ENCODE data around the gene GRID1.

DNA sequence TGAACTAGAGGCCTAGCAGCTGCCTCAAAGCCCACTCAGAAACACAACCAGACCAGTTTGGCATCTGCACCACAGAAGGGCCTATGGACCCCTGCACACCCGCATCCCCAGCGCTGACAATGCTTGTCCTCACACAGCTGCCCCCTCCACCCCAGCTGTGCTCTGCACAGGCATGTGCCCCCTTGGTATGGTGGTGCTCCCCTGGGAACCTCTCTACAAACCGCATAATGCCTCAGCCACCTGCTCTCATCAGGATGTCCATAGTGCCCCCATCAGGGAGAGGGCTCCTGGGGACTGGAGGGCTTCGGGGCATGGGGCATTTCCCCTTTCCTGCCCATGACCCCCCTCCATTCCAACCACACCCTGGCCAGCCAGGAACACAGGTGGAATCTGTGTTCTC lies 347.5 kb downstream of the GRID1 start:
- TF ChIP-seq, protein P1, sequence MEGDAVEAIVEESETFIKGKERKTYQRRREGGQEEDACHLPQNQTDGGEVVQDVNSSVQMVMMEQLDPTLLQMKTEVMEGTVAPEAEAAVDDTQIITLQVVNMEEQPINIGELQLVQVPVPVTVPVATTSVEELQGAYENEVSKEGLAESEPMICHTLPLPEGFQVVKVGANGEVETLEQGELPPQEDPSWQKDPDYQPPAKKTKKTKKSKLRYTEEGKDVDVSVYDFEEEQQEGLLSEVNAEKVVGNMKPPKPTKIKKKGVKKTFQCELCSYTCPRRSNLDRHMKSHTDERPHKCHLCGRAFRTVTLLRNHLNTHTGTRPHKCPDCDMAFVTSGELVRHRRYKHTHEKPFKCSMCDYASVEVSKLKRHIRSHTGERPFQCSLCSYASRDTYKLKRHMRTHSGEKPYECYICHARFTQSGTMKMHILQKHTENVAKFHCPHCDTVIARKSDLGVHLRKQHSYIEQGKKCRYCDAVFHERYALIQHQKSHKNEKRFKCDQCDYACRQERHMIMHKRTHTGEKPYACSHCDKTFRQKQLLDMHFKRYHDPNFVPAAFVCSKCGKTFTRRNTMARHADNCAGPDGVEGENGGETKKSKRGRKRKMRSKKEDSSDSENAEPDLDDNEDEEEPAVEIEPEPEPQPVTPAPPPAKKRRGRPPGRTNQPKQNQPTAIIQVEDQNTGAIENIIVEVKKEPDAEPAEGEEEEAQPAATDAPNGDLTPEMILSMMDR (optimal IDR thresholded peaks at IDR 0.05 in 1 of 3, IDR thresholded peaks at IDR 0.05 in 1 of 3, conservative IDR thresholded peaks at IDR 0.05 in 1 of 3; ENCODE audit: extremely low read depth in 1 of 3, insufficient read depth in 2 of 3, low read length in 3 of 3): no peak
- no peak for TF ChIP-seq EZH2 (IDR thresholded peaks at IDR 0.05; ENCODE audit: low read length)
